ENCODE results near the gene SNCA. TPM values are rescaled to one million over a fixed set of nuclear protein-coding genes. Genes with fewer than 3 reads are reported as not detected.

The SNCA gene
- total RNA-seq, 2 experiments from 2014 or later: 11.6 to 12.2 TPM

- ChIA-PET POLR2A (no interaction called here), CTCF (no interaction called here)
- H3K4me1 Mint-ChIP-seq: no peaks in the 10 kb centered on the region
- no peaks in the 10 kb centered on the region for H3K9me3 Mint-ChIP-seq
- no peaks in the 10 kb centered on the region for H3K36me3 Mint-ChIP-seq (ENCODE audit: low read depth)
- H3K27me3 Mint-ChIP-seq: peaks cover 6% of the 10 kb centered on the region
- H3K4me3 Mint-ChIP-seq: no peak overlapping the region
- no peak for DNase-seq
- H3K27ac Mint-ChIP-seq: no peak overlapping the region
These were observed 133.0 kb downstream of the SNCA start for GRCh38 chr4:89703829-89704590.

- H3K27me3 Mint-ChIP-seq: peaks cover 8% of the 10 kb centered on the region
- H3K9me3 Mint-ChIP-seq: no peaks in the 10 kb centered on the region
- H3K36me3 Mint-ChIP-seq (ENCODE audit: low read depth): no peaks in the 10 kb centered on the region
- H3K4me1 Mint-ChIP-seq: no peaks in the 10 kb centered on the region
- no peak for DNase-seq
- ChIA-PET POLR2A (no interaction called here), CTCF (no interaction called here)
- H3K4me3 Mint-ChIP-seq: no peak overlapping the region
- no peak overlapping the region for H3K27ac Mint-ChIP-seq
These were observed 136.1 kb downstream of the SNCA start for GRCh38 chr4:89700766-89701423.

GRCh38 chr4:89685690-89686089, 151.3 kb downstream of the SNCA start:
- H3K27ac Mint-ChIP-seq: no peak overlapping the region
- DNase-seq: no peak
- H3K27me3 Mint-ChIP-seq: peaks cover 4% of the 10 kb centered on the region
- ChIA-PET POLR2A (no interaction called here), CTCF (no interaction called here)
- H3K4me3 Mint-ChIP-seq: no peak overlapping the region
- H3K36me3 Mint-ChIP-seq (ENCODE audit: low read depth): no peaks in the 10 kb centered on the region
- no peaks in the 10 kb centered on the region for H3K4me1 Mint-ChIP-seq
- no peaks in the 10 kb centered on the region for H3K9me3 Mint-ChIP-seq

GRCh38 chr4:89685277-89685676, 151.7 kb downstream of the SNCA start:
- Mint-ChIP-seq H3K27ac (no peak overlapping the region), H3K27me3 (peaks cover 3% of the 10 kb centered on the region), H3K9me3 (no peaks in the 10 kb centered on the region), H3K4me3 (no peak overlapping the region), H3K36me3 (ENCODE audit: low read depth) (no peaks in the 10 kb centered on the region), H3K4me1 (no peaks in the 10 kb centered on the region)
- ChIA-PET CTCF (no interaction called here), POLR2A (no interaction called here)
- no peak for DNase-seq

GRCh38 chr4:89684536-89684935, 152.4 kb downstream of the SNCA start:
- Mint-ChIP-seq H3K27me3 (peaks cover 3% of the 10 kb centered on the region), H3K9me3 (no peaks in the 10 kb centered on the region), H3K36me3 (ENCODE audit: low read depth) (no peaks in the 10 kb centered on the region), H3K27ac (no peak overlapping the region), H3K4me1 (peaks cover 2% of the 10 kb centered on the region), H3K4me3 (no peak overlapping the region)
- POLR2A ChIA-PET: no interaction called here
- CTCF ChIA-PET: no interaction called here
- no peak for DNase-seq

- Mint-ChIP-seq H3K27ac (no peak overlapping the region), H3K4me3 (no peak overlapping the region), H3K9me3 (no peaks in the 10 kb centered on the region), H3K4me1 (peaks cover 4% of the 10 kb centered on the region), H3K27me3 (peaks cover 6% of the 10 kb centered on the region), H3K36me3 (ENCODE audit: low read depth) (no peaks in the 10 kb centered on the region)
- DNase-seq: no peak
- CTCF ChIA-PET: no interaction called here
- POLR2A ChIA-PET: no interaction called here
These were observed 154.2 kb downstream of the SNCA start for GRCh38 chr4:89682808-89683207.

- ChIA-PET POLR2A (interaction anchor here (0.7 kb wide), 1 partner anchor 84 kb away, joined by 3 read pairs; no protein-coding TSS in a partner anchor), CTCF (no interaction called here)
- Mint-ChIP-seq H3K4me1 (peaks cover 4% of the 10 kb centered on the region), H3K27me3 (peaks cover 9% of the 10 kb centered on the region), H3K27ac (no peak overlapping the region), H3K36me3 (ENCODE audit: low read depth) (no peaks in the 10 kb centered on the region), H3K4me3 (no peak overlapping the region), H3K9me3 (no peaks in the 10 kb centered on the region)
- no peak for DNase-seq
These were observed 155.3 kb downstream of the SNCA start for GRCh38 chr4:89681671-89682070.

GRCh38 chr4:89681219-89681618, 155.7 kb downstream of the SNCA start:
- DNase-seq: no peak
- CTCF ChIA-PET: no interaction called here
- H3K9me3 Mint-ChIP-seq: no peaks in the 10 kb centered on the region
- no peak overlapping the region for H3K4me3 Mint-ChIP-seq
- POLR2A ChIA-PET: interaction anchor here (0.7 kb wide), 1 partner anchor 85 kb away, joined by 3 read pairs; no protein-coding TSS in a partner anchor
- peaks cover 9% of the 10 kb centered on the region for H3K27me3 Mint-ChIP-seq
- H3K4me1 Mint-ChIP-seq: peaks cover 4% of the 10 kb centered on the region
- no peak overlapping the region for H3K27ac Mint-ChIP-seq
- no peaks in the 10 kb centered on the region for H3K36me3 Mint-ChIP-seq (ENCODE audit: low read depth)

- Mint-ChIP-seq H3K36me3 (ENCODE audit: low read depth) (no peaks in the 10 kb centered on the region), H3K4me3 (no peak overlapping the region), H3K4me1 (peaks cover 4% of the 10 kb centered on the region), H3K9me3 (peaks cover 3% of the 10 kb centered on the region), H3K27me3 (peaks cover 29% of the 10 kb centered on the region), H3K27ac (no peak overlapping the region)
- DNase-seq: no peak
- POLR2A ChIA-PET: no interaction called here
- CTCF ChIA-PET: interaction anchor here (1.2 kb wide), 1 partner anchor 14 kb away, joined by 3 read pairs; no protein-coding TSS in a partner anchor
These were observed 162.0 kb downstream of the SNCA start for GRCh38 chr4:89674876-89675459.

Other genes with a start within 250 kb of the SNCA start
- gene MMRN1, start 57.7 kb upstream of the SNCA start, total RNA-seq: 1 to 10 TPM in 1 of 2 experiments, under 1 TPM in 1; 0.90 to 1.2 TPM